NB4 (cell line): Measurements from ENCODE around the gene CABLES2.

Experiments
- CTCF ChIP-seq: IDR thresholded peaks from one replicate; pipeline ENCODE4 v1.5.1; 2012; ENCODE audit warnings: low read depth, low read length
- MYC ChIP-seq: IDR thresholded peaks from 2 replicates; pipeline ENCODE4 v1.6.1; 2011; ENCODE audit warnings: low read depth, low read length
- POLR2A ChIP-seq: IDR thresholded peaks from 2 replicates; pipeline ENCODE4 v1.6.1; 2011; ENCODE audit warnings: mild to moderate bottlenecking; ENCODE audit not compliant: insufficient read length; ENCODE audit errors: extremely low read depth
- TF ChIP-seq, protein P1 (sequence below): IDR thresholded peaks from 2 replicates; pipeline ENCODE4 v1.6.1; 2011; ENCODE audit warnings: low read depth, low read length

DNA sequence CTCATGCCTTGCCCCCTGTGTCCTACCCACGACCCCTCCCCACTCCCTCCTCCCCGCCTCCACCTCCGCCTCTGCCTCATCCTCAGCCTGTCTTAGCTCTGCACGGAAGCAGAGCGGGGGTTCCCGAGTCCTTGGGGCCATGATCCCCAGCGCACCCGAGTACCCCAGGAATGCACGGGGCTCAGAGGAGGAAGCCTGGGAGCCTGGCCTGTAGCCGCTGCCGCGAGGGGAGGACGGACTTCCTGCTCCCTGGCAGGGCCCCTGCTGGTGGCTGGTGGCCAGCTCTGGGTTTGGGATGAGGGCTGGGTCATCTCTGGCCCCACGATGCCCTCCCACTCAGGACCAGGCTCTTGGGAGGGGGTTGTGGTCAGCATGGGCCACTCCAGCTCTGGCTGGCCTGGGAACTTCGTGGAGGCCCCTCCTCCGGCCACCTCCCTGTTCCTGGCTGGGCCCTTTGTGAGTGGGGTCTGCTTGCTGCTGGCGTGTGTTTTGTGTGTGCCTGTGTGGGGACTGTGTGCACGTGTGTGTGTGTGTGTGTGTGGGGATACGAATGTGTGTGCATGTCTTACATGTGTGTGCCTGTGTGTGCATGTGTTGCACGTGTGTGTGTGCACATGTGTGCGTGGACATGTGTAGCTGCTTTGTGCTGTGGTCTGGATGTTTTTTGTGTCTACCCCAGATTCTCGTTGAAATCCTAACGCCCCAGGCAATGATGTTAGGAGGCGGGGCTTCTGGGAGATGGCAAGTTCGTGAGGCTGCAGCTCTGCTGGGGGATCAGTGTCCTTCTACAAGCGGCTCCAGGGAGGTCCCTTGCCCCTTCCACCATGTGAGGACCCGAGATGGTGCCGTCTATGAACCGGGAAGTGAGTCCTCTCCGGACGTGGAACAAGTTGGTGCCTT lies 21.6 kb upstream of the CABLES2 start:
- TF ChIP-seq, protein P1, sequence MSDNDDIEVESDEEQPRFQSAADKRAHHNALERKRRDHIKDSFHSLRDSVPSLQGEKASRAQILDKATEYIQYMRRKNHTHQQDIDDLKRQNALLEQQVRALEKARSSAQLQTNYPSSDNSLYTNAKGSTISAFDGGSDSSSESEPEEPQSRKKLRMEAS = no peak
- TF ChIP-seq CTCF = no peak
- no peak for TF ChIP-seq POLR2A
- TF ChIP-seq MYC = no peak
